ENCODE measurements around the gene ENTPD1. TPM values are rescaled to one million over a fixed set of nuclear protein-coding genes. Genes with fewer than 3 reads are reported as not detected.
"Not testable (repeated sequence)": the region's sequence is repeated elsewhere in the genome, so short reads cannot be mapped to it uniquely, and the experiment has no call there.

Gene ENTPD1
- polyA plus RNA-seq, 3 donors, result 22.2 to 27.0 (median 23.5) TPM

DNA sequence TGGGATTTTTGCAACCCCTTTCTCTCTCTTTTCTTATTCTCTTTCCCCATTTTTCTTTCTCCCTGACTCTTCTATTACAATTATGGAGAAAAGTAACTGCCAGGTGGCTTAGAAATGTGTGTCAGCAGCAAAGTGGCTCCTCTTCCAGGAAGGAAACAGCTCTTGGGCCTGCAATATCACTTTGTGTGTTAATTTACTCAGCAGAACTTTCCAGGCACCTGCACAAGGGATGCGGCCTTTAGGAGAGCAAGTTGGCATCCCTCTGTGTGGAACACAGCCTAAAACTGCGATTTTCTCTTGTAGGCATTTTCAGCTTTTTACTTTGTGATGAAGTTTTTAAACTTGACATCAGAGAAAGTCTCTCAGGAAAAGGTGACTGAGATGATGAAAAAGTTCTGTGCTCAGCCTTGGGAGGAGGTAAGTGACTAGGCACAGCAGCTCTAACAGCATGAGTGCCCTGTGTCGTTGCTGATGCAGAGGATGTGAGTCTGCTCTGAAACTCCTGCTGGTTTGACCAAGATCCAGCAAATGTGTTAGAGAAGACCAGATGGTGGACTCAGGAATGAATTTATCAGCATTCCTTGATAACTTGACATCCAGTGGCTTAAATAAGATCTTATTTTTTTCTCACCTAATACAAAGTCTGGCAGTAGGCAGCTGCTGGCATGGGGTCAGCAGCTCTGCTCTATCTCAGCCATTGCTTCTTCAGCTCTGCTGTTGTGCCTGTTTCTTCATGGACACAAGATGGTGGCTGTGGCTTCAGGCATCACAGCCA, 104.4 kb downstream of the ENTPD1 start:
- no peak for DNase-seq (ENCODE audit: low read depth in 3 of 3, low spot score in 2 of 3)

- no peak for DNase-seq (ENCODE audit: low read depth in 3 of 3, low spot score in 2 of 3)
These were observed 105.4 kb downstream of the ENTPD1 start for GRCh38 chr10:95861386-95861785.

- DNase-seq (ENCODE audit: low read depth in 3 of 3, low spot score in 2 of 3), result peak in 1 of 3 donors; percentile 39
These were observed 109.2 kb downstream of the ENTPD1 start for GRCh38 chr10:95864906-95865813.

GRCh38 chr10:95865814-95866466, 110.0 kb downstream of the ENTPD1 start:
- DNase-seq (ENCODE audit: low read depth in 3 of 3, low spot score in 2 of 3), result no peak

GRCh38 chr10:95866467-95866842, 110.5 kb downstream of the ENTPD1 start:
- DNase-seq (ENCODE audit: low read depth in 3 of 3, low spot score in 2 of 3), result no peak

DNA sequence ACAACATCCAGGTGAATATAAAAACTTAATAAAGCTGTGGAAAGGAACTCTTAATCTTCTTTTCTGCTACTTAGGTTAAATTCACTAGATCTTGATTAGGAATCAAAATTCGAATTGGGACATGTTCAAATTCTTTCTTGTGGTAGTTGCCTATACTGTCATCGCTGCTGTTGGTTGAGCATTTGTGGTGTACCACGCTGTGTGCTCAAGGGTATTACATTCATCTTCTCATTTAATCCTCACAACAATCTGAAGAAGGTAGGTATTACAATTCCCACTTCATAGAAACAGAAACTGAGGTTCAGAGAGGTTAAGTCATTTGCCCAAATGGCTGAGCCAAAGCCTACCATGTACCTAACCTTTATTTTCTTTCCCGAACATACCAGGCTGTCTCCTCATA, 111.9 kb downstream of the ENTPD1 start:
- no peak for DNase-seq (ENCODE audit: low read depth in 3 of 3, low spot score in 2 of 3)

DNA sequence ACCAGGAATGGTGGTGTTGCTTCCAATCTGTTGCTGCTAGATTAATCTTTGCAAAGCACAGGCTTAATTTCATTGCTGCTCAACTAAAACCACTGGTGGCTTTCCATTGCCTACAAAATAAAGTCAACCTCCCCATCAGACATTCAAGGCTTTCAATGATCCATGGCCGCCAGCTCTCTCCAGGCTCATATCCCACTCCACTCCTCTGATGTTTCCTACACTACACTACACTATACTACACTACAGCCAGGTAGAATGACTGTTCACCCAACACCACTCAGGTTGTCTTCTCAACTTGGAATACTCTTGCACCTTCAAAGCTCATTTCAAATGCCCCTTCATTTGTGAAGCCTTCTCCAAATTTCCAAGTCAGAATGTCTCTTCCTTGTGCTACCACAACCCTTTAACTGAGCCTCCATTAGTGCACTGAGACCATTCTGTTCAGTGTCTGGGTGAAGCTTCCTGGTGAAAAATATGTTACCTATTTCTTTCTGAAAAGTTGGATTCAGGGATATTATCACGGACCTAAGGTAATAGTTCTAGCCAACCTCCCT, 116.3 kb downstream of the ENTPD1 start:
- DNase-seq (ENCODE audit: low read depth in 3 of 3, low spot score in 2 of 3), result no peak

GRCh38 chr10:95873139-95873538, 117.2 kb downstream of the ENTPD1 start:
- DNase-seq (ENCODE audit: low read depth in 3 of 3, low spot score in 2 of 3), result no peak

DNA sequence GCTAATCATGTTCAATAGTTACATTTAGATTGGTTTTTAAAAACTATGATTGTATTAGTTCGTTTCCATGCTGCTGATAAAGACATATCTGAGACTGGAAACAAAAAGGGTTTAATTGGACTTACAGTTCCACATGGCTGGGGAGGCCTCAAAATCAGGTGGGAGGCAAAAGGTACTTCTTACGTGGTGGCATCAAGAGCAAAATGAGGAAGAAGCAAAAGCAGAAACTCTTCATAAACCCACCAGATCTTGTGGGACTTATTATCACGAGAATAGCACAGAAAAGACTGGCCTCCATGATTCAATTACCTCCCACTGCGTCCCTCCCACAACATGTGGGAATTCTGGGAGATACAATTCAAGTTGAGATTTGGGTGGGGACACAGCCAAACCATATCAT, 117.7 kb downstream of the ENTPD1 start:
- DNase-seq (ENCODE audit: low read depth in 3 of 3, low spot score in 2 of 3), result no peak

DNA sequence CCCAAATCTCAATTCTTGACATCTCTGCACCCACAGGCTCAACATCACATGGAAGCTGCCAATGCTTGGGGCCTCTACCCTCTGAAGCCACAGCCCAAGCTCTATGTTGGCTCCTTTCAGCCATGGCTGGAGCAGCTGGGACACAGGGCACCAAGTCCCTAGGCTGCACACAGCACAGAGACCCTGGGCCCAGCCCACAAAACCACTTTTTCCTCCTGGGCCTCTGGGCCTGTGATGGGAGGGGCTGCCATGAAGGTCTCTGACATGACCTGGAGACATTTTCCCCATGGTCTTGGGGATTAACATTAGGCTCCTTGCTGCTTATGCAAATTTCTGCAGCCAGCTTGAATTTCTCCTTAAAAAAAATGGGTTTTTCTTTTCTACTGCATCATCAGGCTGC, 118.8 kb downstream of the ENTPD1 start:
- DNase-seq (ENCODE audit: low read depth in 3 of 3, low spot score in 2 of 3), result not testable (repeated sequence)

DNA sequence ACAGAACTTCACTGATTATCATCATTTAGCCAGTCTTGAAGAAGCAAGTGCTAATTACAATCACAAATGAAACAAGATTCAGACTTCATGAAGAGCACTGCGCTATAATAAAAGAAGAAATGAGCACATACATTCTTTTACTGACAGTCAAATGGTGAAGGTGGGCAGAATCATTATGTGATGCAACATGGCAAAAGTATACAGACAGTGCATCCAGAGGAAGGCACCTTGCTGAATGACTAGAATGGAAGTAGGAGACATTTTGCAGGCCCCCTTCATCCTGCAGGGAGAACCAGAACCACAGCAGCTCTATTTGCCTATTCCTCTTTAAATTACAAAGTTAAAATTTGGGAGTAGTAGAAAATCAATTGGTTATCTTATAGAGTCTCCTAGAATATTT, 120.8 kb downstream of the ENTPD1 start:
- no peak for DNase-seq (ENCODE audit: low read depth in 3 of 3, low spot score in 2 of 3)

GRCh38 chr10:95877881-95878280, 121.9 kb downstream of the ENTPD1 start:
- no peak for DNase-seq (ENCODE audit: low read depth in 3 of 3, low spot score in 2 of 3)

GRCh38 chr10:95880704-95881103, 124.7 kb downstream of the ENTPD1 start:
- no peak for DNase-seq (ENCODE audit: low read depth in 3 of 3, low spot score in 2 of 3)

DNA sequence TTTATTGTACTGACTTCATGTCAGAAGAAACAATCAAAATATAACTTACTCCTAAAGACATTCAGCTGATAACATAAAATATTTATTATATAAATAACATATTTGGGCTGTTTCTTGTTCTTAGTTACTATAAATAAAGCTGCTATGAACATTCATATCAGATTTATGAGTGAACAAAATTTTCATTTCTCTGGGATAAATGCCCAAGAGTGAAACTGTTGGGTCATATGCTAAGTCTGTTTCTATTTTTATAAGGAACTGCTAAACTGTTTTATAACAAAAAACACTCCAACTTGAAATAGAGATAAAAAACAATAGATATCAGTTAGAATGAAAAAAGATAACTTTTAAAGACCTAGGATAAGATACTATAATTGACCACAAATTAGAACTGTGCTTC, 125.4 kb downstream of the ENTPD1 start:
- DNase-seq (ENCODE audit: low read depth in 3 of 3, low spot score in 2 of 3), result no peak

- no peak for DNase-seq (ENCODE audit: low read depth in 3 of 3, low spot score in 2 of 3)
These were observed 133.9 kb downstream of the ENTPD1 start for GRCh38 chr10:95889830-95890229.

DNA sequence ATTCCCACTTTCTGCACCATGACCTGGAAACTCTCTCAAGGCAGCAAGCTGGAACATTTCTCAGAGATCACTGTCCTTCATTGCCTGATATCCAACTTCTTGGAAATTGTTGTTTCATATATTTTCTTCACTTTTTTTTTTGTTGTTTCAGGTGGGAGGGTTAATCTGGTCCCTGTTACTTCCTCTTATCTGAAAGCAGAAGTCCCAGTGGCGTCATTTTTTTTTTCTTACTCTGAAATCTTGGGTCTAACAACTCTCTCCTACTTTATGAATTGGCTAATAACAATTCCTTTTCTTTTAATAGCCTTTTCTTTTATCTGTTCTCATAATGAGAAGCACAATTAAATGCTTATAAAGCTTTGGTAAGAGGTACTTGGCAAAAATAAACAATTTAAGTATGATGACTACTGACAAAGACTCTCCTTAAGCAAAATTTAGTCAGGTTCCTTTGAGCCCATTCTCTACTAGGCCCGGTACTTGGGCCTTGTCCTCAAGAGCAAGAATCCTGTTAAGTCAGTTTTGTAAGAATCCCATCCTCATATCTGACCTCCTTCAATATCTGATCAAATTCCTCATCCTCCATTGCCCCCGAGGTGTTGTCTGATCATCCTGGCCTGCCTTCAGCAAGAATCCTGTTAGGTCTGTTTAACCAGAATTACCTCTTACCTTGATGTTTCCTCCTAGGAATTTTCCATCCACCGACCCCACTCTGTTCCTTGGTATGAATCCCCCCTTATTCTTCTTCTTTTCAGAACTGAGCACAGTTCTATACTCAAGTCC, 140.3 kb downstream of the ENTPD1 start:
- DNase-seq (ENCODE audit: low read depth in 3 of 3, low spot score in 2 of 3), result no peak

- DNase-seq (ENCODE audit: low read depth in 3 of 3, low spot score in 2 of 3), result not testable (repeated sequence)
These were observed 150.1 kb downstream of the ENTPD1 start for GRCh38 chr10:95905897-95906580.

- peak; percentile 42 to 56 (median 56) for DNase-seq (ENCODE audit: low read depth in 3 of 3, low spot score in 2 of 3)
These were observed 150.9 kb downstream of the ENTPD1 start for GRCh38 chr10:95906677-95907455.
